Measurements from ENCODE around the gene ATXN7L2. TPM values are rescaled to one million over a fixed set of nuclear protein-coding genes. Genes with fewer than 3 reads are reported as not detected.

ATXN7L2 gene
- total RNA-seq, 4 donors from 2014 or later = 1.6 to 2.7 (median 2.5) TPM

DNA sequence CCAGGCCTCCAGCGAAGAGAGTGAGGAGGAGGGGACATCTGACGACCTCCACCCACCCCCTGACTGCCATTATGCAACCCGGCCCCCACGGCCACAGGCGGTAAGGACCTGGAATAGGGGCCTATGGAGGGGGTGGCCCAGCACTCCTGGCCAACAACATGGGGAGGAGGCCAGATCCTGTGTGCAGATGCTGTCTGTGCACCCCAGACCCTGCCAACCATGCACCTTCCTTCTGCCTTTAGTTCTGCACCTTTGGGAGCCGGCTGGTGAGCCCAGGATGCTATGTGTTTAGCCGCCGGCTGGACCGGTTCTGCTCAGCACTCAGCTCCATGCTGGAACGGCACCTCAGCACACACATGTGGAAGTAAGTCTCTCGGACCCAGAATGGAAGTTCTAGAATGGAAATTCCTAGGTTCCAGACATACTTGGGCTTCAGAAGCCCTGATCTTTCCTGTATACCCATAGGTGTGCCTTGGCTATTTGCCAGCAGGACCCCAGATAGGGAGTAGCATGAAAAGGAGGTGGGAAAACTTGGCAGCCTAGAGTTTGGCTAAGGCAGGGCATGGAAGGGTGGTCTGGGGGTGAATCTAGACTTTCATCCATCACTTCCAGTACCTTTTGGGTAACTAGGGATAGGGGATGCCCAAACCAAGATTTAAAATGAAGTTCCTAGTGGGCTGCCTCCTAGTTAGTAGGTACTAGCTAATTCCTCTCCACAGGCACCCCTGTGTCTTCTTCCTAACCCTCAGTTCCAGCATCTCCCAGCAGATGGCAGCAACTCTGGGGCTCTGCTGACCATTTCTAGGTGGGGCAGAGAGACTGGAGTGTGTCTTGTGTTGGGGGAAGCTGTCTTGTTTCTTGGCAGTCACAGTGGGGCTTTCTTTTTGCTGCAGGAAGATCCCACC is 6.6 kb downstream of the ATXN7L2 start:
- WGBS, 2 donors (ENCODE audit: low coverage in 1 of 2) = 93% methylated on average over 5 of the region's 11 CpGs; no CpG with 5 or more reads in 1 of the 2 donors
- no peak overlapping the region for H3K27ac ChIP-seq
- H3K4me3 ChIP-seq = no peak overlapping the region
- H3K9me3 ChIP-seq = no peaks in the 10 kb centered on the region
- H3K27me3 ChIP-seq = no peaks in the 10 kb centered on the region
- H3K36me3 ChIP-seq = peaks cover 0 to 39% of the 10 kb centered on the region in 2 donors
- ATAC-seq = peak; percentile 49
- peaks cover 0 to 34% (median 18%) of the 10 kb centered on the region in 3 donors for H3K4me1 ChIP-seq
- no peak for TF ChIP-seq POLR2A (IDR thresholded peaks at IDR 0.05)
- TF ChIP-seq, protein P1, sequence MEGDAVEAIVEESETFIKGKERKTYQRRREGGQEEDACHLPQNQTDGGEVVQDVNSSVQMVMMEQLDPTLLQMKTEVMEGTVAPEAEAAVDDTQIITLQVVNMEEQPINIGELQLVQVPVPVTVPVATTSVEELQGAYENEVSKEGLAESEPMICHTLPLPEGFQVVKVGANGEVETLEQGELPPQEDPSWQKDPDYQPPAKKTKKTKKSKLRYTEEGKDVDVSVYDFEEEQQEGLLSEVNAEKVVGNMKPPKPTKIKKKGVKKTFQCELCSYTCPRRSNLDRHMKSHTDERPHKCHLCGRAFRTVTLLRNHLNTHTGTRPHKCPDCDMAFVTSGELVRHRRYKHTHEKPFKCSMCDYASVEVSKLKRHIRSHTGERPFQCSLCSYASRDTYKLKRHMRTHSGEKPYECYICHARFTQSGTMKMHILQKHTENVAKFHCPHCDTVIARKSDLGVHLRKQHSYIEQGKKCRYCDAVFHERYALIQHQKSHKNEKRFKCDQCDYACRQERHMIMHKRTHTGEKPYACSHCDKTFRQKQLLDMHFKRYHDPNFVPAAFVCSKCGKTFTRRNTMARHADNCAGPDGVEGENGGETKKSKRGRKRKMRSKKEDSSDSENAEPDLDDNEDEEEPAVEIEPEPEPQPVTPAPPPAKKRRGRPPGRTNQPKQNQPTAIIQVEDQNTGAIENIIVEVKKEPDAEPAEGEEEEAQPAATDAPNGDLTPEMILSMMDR (IDR thresholded peaks at IDR 0.05) = peak in 3 of 4 experiments; percentile 72 to 87 (median 73)

DNA sequence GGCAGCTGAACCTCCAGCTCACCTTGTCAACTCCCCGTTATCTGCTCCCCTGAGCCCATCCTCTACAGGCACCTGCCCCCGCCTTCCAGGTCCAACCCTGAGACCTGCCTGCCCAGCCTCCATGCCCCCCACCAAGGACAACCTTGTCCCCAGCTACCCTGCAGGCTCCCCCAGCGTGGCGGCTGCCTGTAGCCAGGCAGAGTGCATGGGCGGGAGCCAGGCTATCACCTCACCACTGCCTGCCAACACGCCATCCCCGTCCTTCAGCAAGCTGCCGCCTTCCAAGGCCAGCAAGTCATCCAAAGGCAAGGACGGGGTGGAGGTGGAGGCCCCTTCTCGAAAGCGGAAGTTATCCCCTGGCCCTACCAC is 7.2 kb downstream of the ATXN7L2 start:
- H3K36me3 ChIP-seq = peaks cover 0 to 43% of the 10 kb centered on the region in 2 donors
- TF ChIP-seq POLR2A (IDR thresholded peaks at IDR 0.05) = no peak
- no peak for TF ChIP-seq EP300 (IDR thresholded peaks at IDR 0.05)
- no peak for TF ChIP-seq POLR2AphosphoS5 (IDR thresholded peaks at IDR 0.05)
- TF ChIP-seq, protein P1 (IDR thresholded peaks at IDR 0.05) = no peak
- no peaks in the 10 kb centered on the region for H3K9me3 ChIP-seq
- no peak for ATAC-seq
- peaks cover 0 to 38% (median 20%) of the 10 kb centered on the region in 3 donors for H3K4me1 ChIP-seq
- H3K27me3 ChIP-seq = no peaks in the 10 kb centered on the region
- H3K27ac ChIP-seq = no peak overlapping the region
- no peak overlapping the region for H3K4me3 ChIP-seq
- WGBS, 2 donors (ENCODE audit: low coverage in 1 of 2) = 75 to 90% methylated on average over 2 of the region's 11 CpGs

DNA sequence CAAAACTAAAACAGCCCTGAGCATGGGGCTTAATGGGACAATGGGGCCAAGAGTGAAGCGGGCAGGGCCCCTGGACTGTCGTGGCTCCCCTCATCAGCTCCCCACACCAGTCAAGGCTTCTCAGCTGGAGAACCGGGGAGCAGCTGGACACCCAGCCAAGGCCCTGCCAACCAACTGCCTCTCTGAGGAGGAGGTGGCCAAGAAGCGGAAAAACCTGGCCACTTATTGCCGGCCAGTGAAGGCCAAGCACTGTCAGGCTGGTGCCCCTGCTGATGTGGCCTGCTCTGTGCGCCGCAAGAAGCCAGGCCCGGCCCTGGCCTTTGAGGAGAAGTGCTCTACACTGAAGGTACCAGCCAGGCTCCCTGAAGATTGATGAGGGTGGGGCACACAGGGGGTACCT is 7.7 kb downstream of the ATXN7L2 start:
- H3K27me3 ChIP-seq = no peaks in the 10 kb centered on the region
- no peak overlapping the region for H3K27ac ChIP-seq
- H3K4me3 ChIP-seq = no peak overlapping the region
- 100% methylated on average over 1 of the region's 8 CpGs; no CpG with 5 or more reads in 1 of the 2 donors for WGBS, 2 donors (ENCODE audit: low coverage in 1 of 2)
- no peak for ATAC-seq
- no peak for TF ChIP-seq POLR2AphosphoS5 (IDR thresholded peaks at IDR 0.05)
- no peak for TF ChIP-seq POLR2A (IDR thresholded peaks at IDR 0.05)
- TF ChIP-seq, protein P1 (IDR thresholded peaks at IDR 0.05) = no peak
- TF ChIP-seq EP300 (IDR thresholded peaks at IDR 0.05) = no peak
- peaks cover 0 to 48% of the 10 kb centered on the region in 2 donors for H3K36me3 ChIP-seq
- H3K4me1 ChIP-seq = peaks cover 0 to 42% (median 20%) of the 10 kb centered on the region in 3 donors
- no peaks in the 10 kb centered on the region for H3K9me3 ChIP-seq

DNA sequence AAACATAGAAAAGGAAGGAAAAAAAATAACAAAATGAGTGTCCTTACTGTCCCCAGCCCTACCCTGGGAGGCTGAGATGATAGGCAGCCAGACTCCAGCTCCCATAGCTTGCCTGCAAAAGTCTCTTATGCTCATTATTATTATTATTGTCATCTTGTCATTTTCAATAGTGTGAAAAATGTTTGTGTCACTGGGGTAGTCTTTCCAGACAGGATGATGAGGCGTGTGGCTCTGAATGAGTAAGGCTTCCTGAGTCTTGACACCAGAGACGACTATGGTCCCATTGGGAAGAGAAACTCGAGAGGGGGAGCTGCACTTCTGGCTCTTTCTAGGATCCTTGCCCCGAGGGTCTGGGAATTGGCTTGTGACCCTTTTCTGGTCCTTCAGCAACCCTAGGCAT is 9.1 kb downstream of the ATXN7L2 start:
- Histone ChIP-seq H3K4me1 (peaks cover 0 to 49% (median 20%) of the 10 kb centered on the region in 3 donors), H3K27ac (peak overlapping the region in 3 of 4 donors; percentile 85 to 89 (median 86)), H3K9me3 (no peaks in the 10 kb centered on the region), H3K27me3 (no peaks in the 10 kb centered on the region), H3K4me3 (no peak overlapping the region), H3K36me3 (peaks cover 0 to 53% of the 10 kb centered on the region in 2 donors)
- WGBS, 2 donors (ENCODE audit: low coverage in 1 of 2) = 50 to 67% methylated on average over 2 to 3 of the region's 4 CpGs
- no peak for ATAC-seq
- no peak for TF ChIP-seq EP300 (IDR thresholded peaks at IDR 0.05)

DNA sequence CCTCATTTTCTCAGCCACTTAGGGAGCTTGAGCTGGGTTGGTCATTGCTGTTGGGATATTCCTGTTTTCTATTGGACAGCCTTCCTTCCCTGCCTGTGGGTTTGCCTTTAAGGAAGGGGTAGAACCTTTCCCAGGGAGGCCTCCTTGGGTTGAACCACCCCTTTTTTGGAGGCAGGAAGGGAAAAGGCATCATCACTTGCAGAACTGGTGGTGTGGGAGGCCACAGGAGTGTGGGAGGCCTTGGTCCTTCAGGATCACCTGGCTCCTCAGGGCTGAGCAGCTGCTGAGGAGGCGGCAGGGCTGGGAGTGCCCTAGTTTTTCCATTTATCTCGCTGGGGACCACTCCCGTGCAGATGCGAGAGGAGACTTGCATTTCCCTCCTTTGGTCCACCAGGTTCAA is 9.5 kb downstream of the ATXN7L2 start:
- Histone ChIP-seq H3K4me3 (peak overlapping the region in 1 of 2 donors; percentile 89), H3K36me3 (peaks cover 0 to 53% of the 10 kb centered on the region in 2 donors), H3K4me1 (peaks cover 0 to 54% (median 20%) of the 10 kb centered on the region in 3 donors), H3K27ac (peak overlapping the region in 3 of 4 donors; percentile 85 to 89 (median 86)), H3K9me3 (no peaks in the 10 kb centered on the region), H3K27me3 (no peaks in the 10 kb centered on the region)
- ATAC-seq = no peak
- WGBS, 2 donors (ENCODE audit: low coverage in 1 of 2) = no CpG with 5 or more reads among the region's 4 CpGs
- no peak for TF ChIP-seq EP300 (IDR thresholded peaks at IDR 0.05)
- TF ChIP-seq, protein P1 (IDR thresholded peaks at IDR 0.05) = no peak
- no peak for TF ChIP-seq POLR2A (IDR thresholded peaks at IDR 0.05)
- no peak for TF ChIP-seq POLR2AphosphoS5 (IDR thresholded peaks at IDR 0.05)

Measured in gastroesophageal sphincter (tissue), 4 donors.